NCI-H2081 treated with DMSO at 0.1 percent for 48 hours (cell line): Measurements from ENCODE around the gene SIAE.

Source experiments
- DNase-seq: peaks from one replicate; lab custom pipeline; 2025; lab: John Stamatoyannopoulos, UW

Gene SIAE

DNA sequence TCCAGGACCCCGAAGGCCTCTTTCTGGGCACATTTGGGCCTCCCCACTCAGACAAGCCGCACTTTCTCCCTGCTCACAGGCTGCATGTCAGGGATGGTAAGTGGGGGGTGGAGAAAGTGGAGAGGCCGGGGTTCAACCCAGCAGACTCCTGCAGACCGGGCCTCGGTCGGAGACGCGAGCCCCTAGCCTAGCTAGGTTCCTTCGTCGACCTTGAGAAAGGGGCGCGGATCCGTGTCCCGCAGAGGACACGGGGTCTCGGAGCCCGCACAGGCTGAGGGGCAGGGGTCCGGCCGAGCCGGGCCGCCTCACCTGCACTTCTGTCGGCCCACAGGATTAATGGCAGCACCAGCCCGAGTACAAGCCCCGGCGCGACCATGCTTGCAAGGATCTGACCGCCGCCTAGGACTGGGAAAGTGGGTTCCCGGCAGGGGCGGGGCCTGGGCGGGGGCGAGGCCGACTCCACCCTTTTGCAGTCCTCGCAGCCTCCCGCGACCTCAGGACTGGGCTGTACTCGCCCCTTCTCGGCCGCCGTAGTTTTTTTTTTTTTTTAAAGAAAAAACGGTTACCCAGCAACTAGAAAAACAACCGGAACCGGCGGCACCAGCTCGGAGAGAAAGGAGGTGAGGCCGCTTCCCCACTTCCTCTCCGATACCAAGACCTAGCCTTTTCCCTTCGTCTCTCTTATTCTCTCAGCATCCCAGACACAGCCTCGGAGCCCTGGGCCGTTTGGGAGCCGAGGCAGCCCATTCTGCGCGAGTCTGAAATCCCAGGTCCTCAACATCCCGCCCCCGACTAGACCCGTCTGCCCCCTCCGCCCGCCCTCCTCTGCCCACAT is at the start of gene SIAE, which contains the start of gene SPA17:
SIAE (minus strand) TSS at position 407 of the 835 bp plus-strand sequence; CDS start at position 376, 31 bp downstream.
SPA17 (plus strand) TSS at position 572 of the 835 bp plus-strand sequence. CDS start 1,361 bp downstream, outside the sequence.
- peak; percentile 69 for DNase-seq

- DNase-seq = no peak
Observed at GRCh38 chr11:124722176-124722575, 48.6 kb upstream of the SIAE start.

DNA sequence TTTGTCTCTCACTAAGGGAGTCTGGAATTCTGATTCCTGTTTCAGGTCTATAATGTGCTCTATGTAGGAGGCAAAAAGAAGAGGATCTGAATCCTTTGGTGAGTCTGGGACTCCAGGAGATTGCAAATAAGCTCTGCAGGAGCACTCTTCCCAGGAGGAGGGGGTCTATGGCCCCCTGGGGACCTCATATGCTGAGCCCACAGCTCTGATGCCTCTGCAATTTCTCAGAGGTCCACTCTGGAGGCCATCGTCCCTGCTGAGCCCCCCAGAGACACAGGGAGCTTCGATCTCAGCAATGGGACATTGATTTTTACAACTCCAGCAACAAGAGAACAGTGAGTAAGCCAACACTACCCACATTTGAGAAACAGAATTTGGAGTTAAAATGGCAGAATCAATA is 46.0 kb upstream of the SIAE start:
- DNase-seq = no peak

DNA sequence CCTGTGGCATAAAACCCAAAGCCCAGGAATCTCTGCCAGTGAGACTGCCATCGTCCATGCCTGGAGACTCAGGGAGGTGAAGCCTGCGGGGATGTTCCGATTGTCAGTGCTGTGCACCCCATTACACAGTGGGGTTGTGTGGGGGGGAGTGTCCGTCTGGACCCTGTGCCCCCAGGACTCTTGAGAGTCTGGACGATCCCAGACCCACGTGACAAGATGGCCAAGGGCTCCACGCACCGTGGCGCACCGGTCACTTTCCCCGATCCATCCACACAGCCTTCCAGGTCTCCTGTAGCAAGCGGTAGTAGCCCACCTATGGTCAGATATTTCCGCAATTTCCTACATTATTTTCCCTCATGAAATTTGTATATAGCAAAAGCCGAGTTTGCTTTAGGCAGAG is 45.3 kb upstream of the SIAE start:
- no peak for DNase-seq

- DNase-seq = no peak
Observed at GRCh38 chr11:124717786-124718651, 44.5 kb upstream of the SIAE start.

GRCh38 chr11:124717421-124717785 is 43.9 kb upstream of the SIAE start:
- DNase-seq = no peak

DNA sequence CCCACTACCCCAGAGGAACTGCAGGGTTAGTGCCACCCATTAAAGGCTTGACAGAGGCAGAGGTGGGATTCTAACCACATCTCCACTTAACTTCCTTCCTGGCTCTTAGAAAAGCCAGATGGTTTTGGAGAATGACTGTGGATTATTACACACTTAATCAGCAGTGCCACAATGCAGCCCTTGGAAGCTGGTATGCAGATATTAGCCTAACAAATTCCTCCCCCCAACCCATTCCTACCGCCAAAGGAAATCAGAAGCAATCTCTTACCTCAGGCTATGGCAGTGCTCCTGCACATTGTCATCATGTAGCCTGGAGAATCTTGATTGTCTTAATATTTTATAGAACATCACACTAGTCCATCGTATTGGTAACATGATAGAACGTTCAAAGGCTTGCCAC is 43.1 kb upstream of the SIAE start:
- DNase-seq = no peak

DNA sequence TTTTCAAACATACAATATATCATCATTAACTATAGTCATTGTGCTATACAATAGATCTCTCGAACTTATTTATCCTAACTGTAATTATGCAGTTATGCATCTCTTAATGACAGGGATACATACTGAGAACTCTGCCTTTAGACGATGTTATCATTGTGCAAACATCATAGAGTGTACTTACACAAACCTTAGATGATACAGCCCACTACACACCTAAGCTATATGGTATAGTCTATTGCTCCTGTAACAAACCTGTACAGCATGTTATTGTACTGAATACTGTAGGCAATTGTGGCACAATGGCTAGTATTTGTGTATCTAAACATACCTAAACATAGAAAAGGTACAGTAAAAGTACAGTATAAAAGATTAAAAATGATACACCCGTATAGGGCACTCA is 38.9 kb upstream of the SIAE start:
- DNase-seq = no peak

DNA sequence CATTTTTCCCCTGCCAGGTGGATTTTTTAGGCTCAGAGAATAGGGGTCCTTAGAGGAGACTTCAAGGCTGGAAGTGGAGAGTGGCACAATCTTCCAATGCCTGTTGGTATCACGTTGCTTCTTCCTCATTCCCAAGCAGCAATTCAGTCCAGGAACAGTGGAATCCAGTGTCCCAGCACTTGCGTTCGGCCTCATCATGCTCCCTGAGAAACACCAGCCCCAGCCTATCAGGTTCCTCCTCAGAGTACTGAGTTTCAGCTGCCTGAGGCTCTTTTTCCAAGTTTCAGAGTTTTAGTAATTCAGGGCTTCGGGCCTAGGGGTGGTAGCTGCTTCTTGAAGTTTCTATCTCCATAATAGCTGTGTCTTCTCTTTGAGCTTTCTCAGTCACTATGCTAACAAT is 34.3 kb upstream of the SIAE start:
- DNase-seq = no peak

DNA sequence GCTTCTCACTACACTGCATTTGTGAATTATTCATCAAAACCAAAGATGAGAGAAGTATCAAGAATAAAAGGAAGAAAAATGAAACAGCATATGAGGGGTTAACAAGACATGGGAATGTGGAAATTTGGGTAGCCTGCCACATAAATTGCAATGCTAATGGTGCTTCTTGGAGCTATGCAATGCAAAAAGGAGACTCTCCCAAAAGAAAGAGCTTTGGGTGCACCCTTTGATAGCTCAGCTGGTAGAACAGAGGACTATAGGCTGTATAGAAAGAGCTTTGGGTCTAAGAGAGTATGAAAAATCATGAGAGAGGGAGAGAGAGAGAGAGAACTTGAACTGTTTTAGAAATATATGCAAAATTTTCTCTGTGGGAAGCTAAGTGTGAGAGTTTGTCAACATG is 26.5 kb upstream of the SIAE start:
- no peak for DNase-seq

GRCh38 chr11:124699547-124699946 is 26.0 kb upstream of the SIAE start:
- no peak for DNase-seq

DNA sequence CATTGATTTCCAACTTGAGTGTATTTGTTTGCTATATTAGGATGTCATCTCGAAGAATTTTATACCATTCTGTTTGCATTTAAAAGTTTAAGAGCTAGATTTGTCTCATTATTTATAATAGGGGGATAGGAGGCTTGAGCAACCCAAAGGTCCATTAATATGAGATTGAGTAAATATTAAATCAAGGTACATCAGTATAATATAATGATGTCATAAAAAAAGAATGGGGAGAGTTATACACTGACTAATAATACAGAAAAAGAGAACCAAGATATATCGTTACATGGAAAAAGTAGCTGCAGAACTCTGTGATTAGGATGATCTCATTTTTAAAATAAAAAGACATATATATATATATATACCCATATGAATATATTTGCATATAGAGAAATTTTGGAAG is 19.6 kb upstream of the SIAE start:
- DNase-seq = no peak

GRCh38 chr11:124682443-124682842 is 8.9 kb upstream of the SIAE start:
- DNase-seq = no peak

DNA sequence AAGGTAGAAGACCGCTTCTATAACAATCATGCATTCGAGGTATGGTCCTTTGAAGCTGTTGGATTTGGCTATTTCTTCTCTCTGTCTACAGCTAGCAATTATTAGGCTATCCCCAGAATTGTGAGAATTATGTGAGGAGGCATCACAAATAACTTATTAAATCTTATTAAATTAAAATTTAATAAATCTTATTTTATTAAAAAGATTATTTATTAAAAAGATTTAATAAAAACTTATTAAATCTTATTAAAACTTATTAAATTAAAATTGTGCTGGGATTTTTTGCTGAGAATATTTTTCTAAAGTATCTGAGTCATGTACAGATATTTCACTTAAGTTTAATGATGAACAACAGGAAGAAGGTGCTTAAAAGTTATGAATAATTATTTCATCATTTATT is 7.9 kb upstream of the SIAE start:
- no peak for DNase-seq

GRCh38 chr11:124678416-124678815 is 4.9 kb upstream of the SIAE start:
- DNase-seq = no peak

DNA sequence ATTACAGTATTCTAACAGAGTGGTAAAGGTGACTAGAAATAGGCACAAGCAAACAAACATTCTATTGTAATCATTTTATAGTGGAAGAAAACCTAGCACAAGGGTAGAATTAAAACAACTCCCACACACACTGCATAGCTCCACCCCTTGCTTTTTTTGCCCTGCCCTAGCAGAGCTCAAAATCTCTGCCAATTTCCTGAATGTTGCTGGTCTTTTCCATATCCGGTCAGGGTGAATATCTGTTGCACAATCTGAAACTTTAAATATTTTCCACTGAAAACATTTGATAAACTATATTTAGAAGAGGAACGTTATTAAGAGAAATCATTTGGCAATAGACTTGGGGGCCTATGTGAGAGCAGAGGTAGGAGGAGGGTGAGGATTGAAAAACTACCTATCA is 2.8 kb upstream of the SIAE start:
- no peak for DNase-seq

DNA sequence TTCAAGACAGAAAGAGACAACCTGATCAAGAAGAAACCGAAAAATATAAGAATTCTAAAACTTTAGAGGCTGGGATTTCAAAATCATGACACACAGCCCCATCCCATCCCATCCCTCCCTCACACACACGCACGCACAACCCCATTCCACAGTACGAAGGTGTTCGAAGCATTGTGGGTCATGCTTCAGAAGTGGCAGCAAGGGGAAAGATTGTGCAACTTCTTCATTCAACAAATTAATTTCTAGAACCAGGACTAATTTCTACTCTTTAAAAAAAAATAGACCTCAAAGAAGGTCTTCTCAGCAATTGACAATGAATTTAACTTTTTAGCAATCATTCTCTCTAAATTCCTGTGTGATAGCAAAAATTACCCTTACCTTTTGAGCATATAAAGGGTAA is 1.0 kb upstream of the SIAE start:
- DNase-seq = no peak

GRCh38 chr11:124674168-124674517 is 604 bp upstream of the SIAE start:
- no peak for DNase-seq

DNA sequence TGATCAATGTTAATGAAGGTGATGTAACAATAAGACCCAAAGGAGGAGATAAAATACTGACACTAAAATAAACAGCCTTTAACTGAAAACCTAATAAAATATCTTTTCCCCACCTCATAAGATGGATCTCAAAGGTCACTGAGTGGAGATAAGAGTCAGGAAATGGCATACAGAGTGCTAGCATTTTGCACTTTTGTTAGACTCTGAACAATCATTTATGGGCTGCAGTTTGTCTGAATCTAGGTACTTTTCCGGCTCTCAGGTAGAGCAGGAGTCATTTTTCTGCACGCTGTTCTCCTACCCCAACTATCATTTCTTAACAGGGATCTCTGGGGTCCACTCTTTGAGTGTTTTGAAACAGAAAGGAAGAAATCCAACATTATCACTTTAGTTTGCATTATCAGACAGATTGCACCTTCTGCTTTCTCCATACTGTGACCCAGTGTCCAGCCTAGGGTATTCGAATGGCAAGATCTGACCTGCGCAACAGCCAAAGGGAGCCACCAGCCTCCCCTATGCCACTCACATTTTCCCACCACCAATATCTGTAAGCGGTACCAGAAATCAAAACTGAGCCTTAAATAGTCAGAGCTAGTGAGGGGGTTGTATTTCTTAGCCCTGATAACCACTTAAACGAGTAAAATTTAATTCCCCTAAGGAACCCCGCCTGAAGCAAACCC is 863 bp downstream of the SIAE start:
- DNase-seq = no peak

- DNase-seq = no peak
Observed at GRCh38 chr11:124670732-124671131, 2.8 kb downstream of the SIAE start.

GRCh38 chr11:124669193-124669592 is 4.3 kb downstream of the SIAE start:
- peak; percentile 5 for DNase-seq

DNA sequence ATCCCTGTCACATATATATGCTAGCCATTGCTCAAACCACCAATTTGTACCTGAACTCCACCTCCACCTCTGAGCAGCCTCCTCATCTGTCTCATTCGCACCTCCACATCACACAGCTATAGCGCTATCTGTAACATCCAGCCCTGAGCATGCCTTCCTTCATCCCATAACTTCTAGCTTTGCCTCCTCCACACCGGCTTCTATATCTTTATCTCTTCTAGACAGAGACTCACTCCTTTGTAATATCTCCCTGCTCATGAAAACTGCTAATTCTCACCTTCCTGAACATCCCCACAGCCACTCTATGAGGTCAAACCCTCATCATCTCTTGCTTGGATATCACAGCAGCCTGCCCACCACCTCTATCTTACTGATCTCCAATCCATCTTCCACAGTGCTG is 5.9 kb downstream of the SIAE start:
- DNase-seq = no peak

- no peak for DNase-seq
Observed at GRCh38 chr11:124663861-124664260, 9.7 kb downstream of the SIAE start.
